Umbilical cord (tissue), 2 donors: ENCODE data around the gene TAGLN2. TPM values are rescaled to one million over a fixed set of nuclear protein-coding genes. Genes with fewer than 3 reads are reported as not detected.

Source experiments
- DNase-seq: peaks from one replicate; pipeline ENCODE4 v3.0.0-alpha.2; 2015; ENCODE audit warnings: low spot score
- total RNA-seq: library from RNA; depleted of rRNA; stranded (reverse); fragments of >200 nt; gene quantifications from one replicate; pipeline ENCODE4 v1.2.3, GENCODE V29; 2014; ENCODE audit warnings: low replicate concordance; ENCODE audit not compliant: insufficient read depth

TAGLN2 gene
- total RNA-seq, 1 donor from 2014 or later: 60.7 TPM

- no peak for DNase-seq
Observed at GRCh38 chr1:159877695-159878444, 47.4 kb downstream of the TAGLN2 start.

- DNase-seq: no peak
Observed at GRCh38 chr1:159873530-159874143, 51.7 kb downstream of the TAGLN2 start.

- DNase-seq: no peak
Observed at GRCh38 chr1:159872891-159873290, 52.4 kb downstream of the TAGLN2 start.

GRCh38 chr1:159870704-159871103 lies 54.6 kb downstream of the TAGLN2 start:
- DNase-seq: no peak

- DNase-seq: no peak
Observed at GRCh38 chr1:159869607-159870006, 55.7 kb downstream of the TAGLN2 start.

- DNase-seq: no peak
Observed at GRCh38 chr1:159869173-159869572, 56.1 kb downstream of the TAGLN2 start.

- DNase-seq: no peak
Observed at GRCh38 chr1:159868766-159869165, 56.5 kb downstream of the TAGLN2 start.

Other genes with a start within 250 kb of the TAGLN2 start
- gene CRP, start 210.9 kb downstream of the TAGLN2 start, total RNA-seq: 0.48 TPM
- gene DUSP23, start 144.5 kb downstream of the TAGLN2 start, total RNA-seq: 20.2 TPM
- 14.7 TPM for gene FCRL6, start 123.1 kb downstream of the TAGLN2 start, total RNA-seq
- 4.3 TPM for gene SLAMF8, start 98.6 kb downstream of the TAGLN2 start, total RNA-seq
- gene VSIG8, start 62.9 kb downstream of the TAGLN2 start, total RNA-seq: not detected
- gene CFAP45, start 25.3 kb downstream of the TAGLN2 start, total RNA-seq: 13.2 TPM
- gene IGSF9, start 20.1 kb upstream of the TAGLN2 start, total RNA-seq: 3.4 TPM
- gene SLAMF9, start 28.7 kb upstream of the TAGLN2 start, total RNA-seq: 1.9 TPM
- gene PIGM, start 106.5 kb upstream of the TAGLN2 start, total RNA-seq: 7.9 TPM
- 4.6 TPM for gene KCNJ10, start 144.7 kb upstream of the TAGLN2 start, total RNA-seq
- gene KCNJ9, start 156.0 kb upstream of the TAGLN2 start, total RNA-seq: not detected
- 8.2 TPM for gene IGSF8, start 173.1 kb upstream of the TAGLN2 start, total RNA-seq
- gene ATP1A2, start 190.3 kb upstream of the TAGLN2 start, total RNA-seq: 11.1 TPM
- 0.96 TPM for gene ATP1A4, start 226.1 kb upstream of the TAGLN2 start, total RNA-seq